Measurements from ENCODE around the gene COX8C.

DNA sequence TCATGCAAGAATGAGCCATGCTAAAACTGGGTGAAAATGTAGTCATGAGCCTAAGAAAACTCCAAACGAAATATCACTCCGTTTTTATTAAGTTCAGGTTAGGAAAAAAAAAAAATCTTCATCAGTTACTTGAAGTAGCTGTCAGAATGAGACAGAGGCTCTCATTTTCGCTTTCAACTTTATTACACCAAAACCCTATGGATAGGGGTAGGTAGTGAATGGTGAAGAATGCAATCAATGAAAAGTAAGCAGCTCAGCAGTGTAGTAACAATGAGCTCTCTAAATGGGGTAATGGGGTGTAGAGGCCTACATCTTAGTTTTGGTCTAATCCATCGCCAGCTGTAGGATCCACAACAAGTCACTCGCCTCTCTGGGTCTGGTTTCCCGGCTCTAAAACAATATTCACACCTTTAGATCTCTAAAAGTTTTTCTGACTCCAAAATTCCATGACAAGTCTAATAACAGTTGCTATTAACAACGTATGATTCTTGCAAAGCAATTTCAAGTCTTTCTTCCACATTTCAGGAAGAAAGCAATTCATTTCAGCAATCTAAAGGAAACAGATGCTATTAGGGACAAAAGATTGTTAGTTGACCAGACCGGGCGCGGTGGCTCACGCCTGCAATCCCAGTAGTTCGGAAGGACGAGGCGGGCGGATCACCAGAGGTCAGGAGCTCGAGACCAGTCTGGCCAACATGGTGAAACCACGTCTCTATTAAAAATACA is 15.8 kb upstream of the COX8C start:
- no peak for TF ChIP-seq EP300 (IDR thresholded peaks at IDR 0.05)
- TF ChIP-seq, protein P1, sequence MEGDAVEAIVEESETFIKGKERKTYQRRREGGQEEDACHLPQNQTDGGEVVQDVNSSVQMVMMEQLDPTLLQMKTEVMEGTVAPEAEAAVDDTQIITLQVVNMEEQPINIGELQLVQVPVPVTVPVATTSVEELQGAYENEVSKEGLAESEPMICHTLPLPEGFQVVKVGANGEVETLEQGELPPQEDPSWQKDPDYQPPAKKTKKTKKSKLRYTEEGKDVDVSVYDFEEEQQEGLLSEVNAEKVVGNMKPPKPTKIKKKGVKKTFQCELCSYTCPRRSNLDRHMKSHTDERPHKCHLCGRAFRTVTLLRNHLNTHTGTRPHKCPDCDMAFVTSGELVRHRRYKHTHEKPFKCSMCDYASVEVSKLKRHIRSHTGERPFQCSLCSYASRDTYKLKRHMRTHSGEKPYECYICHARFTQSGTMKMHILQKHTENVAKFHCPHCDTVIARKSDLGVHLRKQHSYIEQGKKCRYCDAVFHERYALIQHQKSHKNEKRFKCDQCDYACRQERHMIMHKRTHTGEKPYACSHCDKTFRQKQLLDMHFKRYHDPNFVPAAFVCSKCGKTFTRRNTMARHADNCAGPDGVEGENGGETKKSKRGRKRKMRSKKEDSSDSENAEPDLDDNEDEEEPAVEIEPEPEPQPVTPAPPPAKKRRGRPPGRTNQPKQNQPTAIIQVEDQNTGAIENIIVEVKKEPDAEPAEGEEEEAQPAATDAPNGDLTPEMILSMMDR (IDR thresholded peaks at IDR 0.05) = no peak
- TF ChIP-seq POLR2A (IDR thresholded peaks at IDR 0.05) = no peak

Data from upper lobe of left lung (tissue), 4 donors.